Measurements from ENCODE around the gene DGUOK. TPM values are rescaled to one million over a fixed set of nuclear protein-coding genes. Genes with fewer than 3 reads are reported as not detected.

DGUOK gene
- total and polyA plus RNA-seq, 10 of the 15 experiments (the other 5 are each of a cell fraction or from before 2014, with no cell fraction given), result 64.4 to 234 (median 91.4) TPM

DNA sequence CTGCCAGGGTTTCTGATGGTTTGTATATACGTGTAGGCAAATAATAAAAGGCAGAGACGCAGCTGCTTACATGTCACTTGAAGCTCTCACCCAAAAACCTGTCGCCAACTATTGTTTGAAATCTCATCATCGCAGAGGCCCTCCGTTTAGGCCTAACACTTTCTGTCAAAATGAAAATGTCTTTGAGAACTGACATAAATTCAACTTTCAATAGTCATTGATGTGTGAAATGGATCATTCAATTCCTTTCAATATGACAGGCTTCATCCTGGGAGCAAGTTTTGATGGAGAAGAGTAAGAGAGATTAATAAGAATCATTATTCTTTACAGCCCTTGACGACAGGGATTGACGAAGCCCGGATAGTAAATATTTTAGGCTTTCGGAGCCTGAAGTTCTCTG is 31.2 kb upstream of the DGUOK start (continued):
- TF ChIP-seq, protein P1, sequence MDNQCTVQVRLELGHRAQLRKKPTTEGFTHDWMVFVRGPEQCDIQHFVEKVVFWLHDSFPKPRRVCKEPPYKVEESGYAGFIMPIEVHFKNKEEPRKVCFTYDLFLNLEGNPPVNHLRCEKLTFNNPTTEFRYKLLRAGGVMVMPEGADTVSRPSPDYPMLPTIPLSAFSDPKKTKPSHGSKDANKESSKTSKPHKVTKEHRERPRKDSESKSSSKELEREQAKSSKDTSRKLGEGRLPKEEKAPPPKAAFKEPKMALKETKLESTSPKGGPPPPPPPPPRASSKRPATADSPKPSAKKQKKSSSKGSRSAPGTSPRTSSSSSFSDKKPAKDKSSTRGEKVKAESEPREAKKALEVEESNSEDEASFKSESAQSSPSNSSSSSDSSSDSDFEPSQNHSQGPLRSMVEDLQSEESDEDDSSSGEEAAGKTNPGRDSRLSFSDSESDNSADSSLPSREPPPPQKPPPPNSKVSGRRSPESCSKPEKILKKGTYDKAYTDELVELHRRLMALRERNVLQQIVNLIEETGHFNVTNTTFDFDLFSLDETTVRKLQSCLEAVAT (IDR thresholded peaks at IDR 0.05), result no peak
- TF ChIP-seq, protein P2, sequence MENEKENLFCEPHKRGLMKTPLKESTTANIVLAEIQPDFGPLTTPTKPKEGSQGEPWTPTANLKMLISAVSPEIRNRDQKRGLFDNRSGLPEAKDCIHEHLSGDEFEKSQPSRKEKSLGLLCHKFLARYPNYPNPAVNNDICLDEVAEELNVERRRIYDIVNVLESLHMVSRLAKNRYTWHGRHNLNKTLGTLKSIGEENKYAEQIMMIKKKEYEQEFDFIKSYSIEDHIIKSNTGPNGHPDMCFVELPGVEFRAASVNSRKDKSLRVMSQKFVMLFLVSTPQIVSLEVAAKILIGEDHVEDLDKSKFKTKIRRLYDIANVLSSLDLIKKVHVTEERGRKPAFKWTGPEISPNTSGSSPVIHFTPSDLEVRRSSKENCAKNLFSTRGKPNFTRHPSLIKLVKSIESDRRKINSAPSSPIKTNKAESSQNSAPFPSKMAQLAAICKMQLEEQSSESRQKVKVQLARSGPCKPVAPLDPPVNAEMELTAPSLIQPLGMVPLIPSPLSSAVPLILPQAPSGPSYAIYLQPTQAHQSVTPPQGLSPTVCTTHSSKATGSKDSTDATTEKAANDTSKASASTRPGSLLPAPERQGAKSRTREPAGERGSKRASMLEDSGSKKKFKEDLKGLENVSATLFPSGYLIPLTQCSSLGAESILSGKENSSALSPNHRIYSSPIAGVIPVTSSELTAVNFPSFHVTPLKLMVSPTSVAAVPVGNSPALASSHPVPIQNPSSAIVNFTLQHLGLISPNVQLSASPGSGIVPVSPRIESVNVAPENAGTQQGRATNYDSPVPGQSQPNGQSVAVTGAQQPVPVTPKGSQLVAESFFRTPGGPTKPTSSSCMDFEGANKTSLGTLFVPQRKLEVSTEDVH (IDR thresholded peaks at IDR 0.05; ENCODE audit: low read depth, partially characterized antibody), result no peak
- TF ChIP-seq BMI1 (IDR thresholded peaks at IDR 0.05; ENCODE audit: borderline replicate concordance), result no peak
- TF ChIP-seq, protein P3, sequence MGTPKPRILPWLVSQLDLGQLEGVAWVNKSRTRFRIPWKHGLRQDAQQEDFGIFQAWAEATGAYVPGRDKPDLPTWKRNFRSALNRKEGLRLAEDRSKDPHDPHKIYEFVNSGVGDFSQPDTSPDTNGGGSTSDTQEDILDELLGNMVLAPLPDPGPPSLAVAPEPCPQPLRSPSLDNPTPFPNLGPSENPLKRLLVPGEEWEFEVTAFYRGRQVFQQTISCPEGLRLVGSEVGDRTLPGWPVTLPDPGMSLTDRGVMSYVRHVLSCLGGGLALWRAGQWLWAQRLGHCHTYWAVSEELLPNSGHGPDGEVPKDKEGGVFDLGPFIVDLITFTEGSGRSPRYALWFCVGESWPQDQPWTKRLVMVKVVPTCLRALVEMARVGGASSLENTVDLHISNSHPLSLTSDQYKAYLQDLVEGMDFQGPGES (IDR thresholded peaks at IDR 0.05), result no peak
- no peak for TF ChIP-seq SP1 (IDR thresholded peaks at IDR 0.05; ENCODE audit: low read depth, low read length)
- TF ChIP-seq TBL1XR1 (IDR thresholded peaks at IDR 0.05; ENCODE audit: low read depth, low read length), result no peak

Data from GM12878 (cell line).